GM04503 (cell line): ENCODE measurements around the gene SPSB1.

Experiments
- DNase-seq: peaks from one replicate; pipeline ENCODE4 v3.0.0-alpha.2; 2012; ENCODE audit warnings: low read depth

Gene SPSB1

DNA sequence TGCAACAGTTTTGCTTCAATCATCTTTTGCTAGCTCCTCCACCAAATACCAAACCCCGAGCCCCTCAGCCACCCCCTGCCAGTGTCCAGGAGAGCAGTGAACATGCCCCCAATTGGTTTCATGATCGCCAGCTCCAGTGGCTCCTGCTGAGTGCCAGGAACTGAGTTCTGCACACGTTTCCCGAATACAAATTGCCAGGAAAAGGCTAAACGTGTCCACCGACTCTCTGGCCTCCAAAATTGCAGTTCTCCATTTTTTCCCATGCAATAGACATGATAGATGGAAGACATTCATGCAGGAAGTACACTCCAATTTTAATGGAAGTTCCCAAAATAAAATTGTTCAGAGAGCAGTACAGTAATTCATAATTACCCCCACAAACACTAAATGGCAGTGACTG, 101.3 kb downstream of the SPSB1 start:
- DNase-seq: no peak

DNA sequence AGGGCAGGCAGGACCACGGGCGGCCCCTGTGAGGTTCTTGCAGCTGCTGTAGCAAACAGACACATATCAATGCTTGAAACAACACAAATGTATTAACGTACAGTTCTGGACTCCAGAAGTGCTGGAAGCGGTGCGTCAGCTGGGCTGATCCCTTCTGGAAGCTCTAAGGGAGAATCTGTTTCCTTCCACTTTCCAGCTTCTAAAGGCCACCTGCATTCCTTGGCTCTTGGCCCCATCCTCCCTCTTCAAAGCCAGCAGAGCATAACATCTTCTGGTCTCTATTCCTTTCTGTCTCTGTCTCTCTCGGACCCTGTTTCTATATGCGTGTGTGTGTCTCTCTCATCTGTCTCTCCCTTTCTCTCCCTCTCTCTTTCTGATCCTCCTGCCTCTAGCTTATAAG, 102.3 kb downstream of the SPSB1 start:
- DNase-seq: no peak

DNA sequence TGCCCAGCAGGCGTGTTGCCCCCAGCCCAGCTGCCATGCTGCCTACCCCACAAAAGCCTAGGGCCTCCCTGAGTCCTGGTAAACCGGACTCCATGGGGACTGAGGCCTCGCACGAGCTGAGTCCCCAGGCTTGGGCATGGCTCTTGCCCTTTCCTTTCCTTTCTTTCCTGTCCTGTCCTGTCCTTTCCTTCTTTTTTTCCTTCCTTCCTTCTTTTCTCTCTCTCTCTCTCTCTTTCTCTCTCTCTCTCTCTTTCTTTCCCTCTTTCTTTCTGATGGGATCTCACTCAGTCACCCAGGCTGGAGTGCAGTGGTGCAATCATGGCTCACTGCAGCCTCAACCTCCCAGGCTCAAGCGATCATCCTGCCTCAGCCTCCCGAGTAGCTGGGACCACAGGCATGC, 104.4 kb downstream of the SPSB1 start:
- no peak for DNase-seq

DNA sequence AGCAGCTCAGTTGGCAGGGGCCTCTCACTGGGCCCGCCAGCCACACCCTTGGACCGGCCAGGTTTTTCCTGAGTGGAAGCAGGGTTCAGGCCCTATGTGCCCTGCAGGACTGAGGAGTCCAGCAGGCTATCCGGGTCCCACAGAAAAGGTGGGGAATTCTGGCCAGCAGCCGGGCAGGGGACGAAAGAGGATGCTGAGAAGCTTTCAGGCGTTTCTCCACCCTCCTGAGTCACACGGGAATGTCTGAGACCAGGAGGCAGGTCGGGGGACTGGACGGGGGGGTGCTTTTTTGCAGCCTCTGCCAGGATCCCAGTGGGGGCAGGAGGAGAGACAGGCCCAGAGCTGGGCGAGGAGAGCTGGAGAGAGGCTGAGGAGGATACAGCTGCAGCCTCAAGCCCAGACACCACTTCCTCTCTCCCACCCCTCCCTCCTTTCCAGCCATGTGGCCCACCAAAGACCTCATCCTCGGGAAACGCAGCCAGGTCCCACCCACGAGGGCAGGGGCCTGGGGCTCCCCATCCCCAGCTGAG, 105.4 kb downstream of the SPSB1 start:
- no peak for DNase-seq

DNA sequence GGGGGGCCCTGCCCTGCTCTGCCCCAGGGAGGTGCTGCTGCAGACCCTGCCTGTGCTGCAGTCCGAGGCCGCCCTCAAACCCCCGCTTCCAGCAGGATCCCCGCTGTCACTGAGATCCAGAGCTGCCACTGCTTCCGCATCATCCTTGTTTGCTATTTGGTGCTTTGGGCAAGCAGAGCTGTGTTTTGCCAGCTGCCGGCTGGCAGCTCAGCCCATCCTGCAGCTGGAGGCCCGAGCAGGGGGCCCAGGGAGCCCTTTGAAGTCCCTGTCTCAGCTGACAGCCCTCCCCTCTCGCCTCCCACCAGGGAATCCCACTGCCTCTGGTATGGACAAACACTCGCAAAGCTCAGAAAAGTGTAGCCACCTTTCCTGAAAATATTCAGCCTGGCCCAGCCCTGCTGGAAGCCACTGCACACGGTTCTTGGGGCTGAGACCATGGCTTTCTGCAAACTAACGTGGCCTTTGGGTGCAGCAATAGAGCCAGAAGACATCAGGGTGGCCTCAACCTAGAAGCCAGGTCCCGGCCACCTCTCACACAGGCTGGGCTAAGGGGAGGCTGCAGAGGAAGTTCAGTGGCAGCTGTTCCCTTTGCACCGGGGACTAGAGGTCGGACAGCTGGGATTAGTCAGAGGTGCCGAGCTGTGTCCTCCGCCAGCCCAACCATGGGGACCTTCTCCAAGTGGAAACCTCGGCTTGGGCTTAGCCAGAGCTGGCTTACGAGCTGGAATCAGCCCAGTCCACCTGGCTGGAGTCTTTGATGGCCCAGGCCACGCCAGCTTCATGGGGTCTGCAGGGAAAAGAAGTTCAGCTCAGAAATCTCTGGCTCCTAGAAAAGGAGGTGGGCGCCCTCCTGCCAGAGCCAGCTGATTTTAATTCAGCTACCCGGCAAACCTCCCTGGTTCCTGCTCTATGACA, 107.1 kb downstream of the SPSB1 start:
- no peak for DNase-seq

DNA sequence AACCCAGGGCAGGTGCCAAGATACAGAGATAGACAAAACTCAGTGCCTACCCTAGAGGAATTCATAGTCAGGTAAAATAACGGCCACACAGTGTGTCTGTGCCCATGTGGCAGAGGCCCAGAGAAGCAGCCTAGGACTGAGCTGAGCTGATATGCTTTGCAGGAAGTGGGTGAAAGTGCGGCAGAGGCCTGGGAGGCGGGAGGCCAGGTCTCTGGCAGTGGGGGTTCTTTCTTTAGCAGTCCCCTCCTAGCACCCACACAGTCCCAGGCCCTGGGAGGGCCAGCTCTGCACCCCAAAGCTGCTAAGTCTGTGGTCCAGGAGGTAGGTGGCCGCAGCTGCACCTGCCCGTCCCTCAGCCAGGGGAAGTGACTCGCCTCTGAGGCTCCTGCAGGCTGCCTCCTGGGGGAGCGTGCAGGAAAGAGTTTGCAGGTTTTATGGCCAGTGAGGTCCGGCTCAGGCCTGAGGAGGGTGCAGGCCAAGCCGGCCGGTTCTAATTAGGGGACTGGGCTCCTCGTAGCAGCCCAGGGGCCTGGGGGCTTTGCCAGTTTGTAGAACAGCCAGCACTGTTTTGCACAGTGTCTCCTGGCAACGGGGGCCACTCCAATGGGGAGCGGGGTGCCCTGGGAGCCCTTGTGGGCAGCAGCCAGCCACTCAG, 107.9 kb downstream of the SPSB1 start:
- no peak for DNase-seq

DNA sequence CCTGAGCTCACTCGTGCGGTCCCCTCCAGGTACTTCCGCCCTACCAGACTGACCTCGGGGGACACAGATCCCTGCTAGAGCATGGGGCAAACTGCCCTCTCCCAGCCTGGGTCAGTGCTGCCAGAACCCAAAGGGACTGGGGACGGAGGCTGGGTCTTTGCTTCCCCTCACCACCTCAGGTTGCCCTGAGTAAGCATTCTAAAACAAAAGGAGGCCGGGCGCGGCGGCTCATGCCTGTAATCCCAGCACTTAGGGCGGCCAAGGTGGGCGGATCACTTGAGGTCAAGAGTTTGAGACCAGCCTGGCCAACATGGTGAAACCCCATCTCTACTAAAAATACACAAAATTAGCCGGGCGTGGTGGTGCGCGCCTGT, 108.4 kb downstream of the SPSB1 start:
- no peak for DNase-seq

DNA sequence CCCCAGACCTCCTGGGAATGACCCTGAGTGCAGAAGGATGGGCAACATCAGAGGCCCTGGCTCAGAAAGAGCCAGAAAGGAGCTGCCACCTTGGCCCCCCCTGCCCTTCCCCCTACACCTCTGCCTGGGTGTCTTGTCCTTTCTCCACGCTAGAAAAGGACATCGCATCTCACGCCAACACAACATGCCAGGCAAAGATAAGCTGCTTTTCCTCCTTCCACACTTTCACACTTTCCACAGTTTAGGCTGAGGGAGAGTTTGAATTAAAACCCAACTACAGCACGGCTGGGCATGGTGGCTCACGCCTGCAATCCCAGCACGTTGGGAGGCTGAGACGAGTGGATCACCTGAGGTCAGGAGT, 109.5 kb downstream of the SPSB1 start:
- DNase-seq: no peak

DNA sequence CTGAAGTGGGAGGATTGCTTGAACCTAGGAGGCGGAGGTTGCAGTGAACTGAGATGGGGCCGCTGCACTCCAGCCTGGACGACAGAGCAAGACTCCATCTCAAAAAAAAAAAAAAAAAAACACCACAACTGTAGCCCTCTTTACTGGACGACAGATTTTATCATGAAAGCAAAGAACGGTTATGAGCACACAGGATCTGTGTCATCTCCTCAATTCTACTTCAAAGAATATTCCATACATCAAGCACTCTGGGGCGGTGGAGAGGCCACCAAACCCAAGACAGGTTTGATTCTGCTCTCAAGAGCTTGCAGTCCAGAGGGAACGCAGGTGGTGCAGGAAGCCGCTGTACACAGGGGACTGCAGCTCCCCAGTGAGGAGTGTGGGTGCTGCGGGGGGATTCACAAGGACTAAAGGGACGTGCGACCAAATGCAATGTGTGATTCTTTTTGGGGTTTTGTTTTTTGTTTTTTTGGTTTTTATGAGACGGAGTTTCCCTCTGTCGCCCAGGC, 110.1 kb downstream of the SPSB1 start:
- DNase-seq: no peak

DNA sequence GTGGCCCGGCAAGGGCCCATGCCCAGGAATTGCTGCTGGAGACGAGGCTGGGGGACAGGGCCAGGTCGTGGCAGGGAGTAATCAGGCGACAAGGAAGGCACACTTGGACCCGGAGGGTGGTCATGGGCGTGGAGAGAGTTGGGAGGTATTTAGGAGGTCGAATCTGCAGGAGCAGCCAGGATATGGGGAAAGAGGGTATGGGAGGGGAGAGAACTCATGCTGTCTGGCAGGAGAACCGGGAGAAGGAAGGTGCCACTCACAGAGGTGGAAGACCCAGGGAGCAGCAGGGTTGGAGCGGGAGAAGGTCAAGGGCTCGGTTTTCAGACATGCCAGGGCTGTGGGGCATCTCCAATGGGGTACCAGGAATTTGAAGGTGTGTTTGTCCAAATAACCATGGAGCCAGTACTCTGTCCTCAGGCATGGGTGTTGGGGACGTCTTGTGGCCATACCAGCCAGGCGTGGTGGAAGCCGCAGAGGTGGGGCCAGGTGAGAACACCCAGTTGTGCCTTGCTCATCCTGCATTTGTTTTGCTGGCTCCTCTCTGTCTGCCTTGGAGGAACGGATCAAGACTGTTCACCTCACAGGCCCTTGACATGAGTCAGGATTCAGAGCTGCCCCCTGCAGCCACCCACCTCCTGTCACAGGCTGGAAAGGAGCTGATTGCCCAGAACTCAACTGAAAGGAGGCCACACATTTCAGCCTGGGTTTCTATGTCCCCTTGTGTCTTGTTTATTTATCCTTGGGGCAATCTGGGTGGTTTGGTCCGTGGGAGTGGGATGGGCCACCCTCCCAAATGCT, 111.6 kb downstream of the SPSB1 start:
- no peak for DNase-seq

DNA sequence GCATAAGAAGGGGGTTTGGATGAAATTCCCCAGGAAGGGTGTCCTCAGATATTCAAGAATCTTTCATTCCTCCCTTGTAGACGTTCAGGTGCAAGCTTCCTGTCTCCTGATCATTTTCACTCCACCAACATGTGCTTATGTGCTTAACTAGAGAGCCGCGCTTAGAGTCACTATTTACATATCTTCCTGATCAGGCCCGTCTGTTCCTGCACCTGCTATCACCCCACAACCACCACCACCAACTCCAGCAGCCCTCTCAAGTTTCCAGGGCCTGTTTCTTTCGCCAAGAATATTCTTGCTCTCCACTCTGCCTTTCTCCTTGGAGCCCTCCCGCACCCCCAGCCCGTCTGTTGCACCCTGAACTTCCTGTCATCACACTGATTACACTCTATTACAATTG, 113.4 kb downstream of the SPSB1 start:
- DNase-seq: no peak

DNA sequence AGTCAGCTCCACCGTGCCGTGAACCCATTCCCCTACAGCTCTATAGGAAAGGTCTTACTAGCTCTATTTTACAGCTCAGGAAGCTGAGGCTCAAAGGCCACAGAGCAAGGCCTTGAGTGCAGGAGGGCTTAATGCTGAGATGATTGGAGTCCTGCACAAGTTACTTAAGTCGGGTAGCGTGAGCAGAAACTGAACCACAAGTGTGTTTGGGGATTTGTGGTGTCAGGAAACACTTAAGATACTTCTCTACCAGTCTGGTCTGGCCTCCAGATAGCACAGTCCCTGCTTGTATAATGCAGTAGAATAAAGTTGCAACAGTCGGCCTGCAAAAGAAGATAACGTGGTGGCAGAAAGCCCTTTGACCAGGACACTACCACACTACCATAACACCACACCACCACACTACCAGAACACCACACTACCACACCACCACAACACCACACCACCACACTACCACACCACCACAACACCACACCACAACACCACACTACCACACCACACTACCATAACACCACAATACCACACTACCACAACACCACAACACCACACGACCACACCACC, 118.1 kb downstream of the SPSB1 start:
- DNase-seq: peak; percentile 54

DNA sequence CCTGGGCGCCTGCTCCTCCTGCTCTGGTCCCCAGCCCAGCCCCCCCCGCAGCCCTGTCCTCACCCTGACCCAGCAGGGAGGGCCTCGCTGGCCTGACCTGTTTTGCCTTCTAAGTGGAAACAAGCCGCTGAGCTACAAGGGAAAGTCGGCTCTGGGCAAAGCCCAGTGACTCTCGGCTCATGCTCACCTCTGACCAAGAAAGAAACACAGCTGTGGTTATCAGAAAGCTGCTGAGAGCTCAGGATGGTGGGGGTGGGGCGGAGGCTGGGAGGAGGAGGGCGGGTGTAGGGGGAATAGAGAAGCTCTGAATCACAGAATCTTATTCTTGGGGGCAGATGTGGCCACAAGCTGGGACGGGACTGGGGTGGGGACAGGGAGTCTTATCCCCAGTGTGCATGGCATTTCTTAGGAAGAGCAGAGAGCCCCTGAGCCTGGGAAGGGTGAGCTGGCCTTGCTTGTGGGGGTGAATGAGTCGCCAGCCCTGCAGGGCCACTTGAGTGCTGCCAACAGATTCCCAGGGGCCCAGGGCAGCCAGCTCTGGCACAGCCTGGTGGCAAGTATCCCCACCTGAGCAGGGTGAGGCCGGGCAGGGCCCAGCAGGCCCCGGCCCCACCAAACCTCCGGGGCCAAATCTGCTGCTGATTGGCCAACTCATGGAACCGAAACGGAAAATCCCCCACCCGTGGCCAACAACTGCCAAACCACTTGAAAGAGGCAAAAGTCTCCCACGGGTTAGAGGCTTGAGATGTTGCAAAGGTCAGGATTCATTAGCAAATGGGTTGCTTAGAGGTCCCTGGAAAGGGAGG, 120.6 kb downstream of the SPSB1 start:
- peak; percentile 58 for DNase-seq

DNA sequence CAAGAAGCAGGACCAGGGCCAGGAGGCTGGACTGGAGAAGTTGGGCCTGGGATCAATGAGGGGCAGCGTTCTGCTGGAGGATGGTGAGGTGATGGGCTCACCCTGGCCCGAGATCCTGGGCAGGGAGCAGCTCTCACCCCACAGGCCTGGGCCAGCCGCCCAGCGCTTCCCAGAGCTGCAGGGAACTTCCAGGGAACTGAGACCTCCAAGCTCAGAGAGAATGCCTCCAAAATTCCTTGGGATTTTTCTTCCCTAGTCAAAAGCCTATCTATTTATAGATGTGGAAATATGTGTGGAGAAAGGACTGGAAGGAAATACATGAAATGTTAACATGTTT, 121.2 kb downstream of the SPSB1 start:
- peak; percentile 34 for DNase-seq

DNA sequence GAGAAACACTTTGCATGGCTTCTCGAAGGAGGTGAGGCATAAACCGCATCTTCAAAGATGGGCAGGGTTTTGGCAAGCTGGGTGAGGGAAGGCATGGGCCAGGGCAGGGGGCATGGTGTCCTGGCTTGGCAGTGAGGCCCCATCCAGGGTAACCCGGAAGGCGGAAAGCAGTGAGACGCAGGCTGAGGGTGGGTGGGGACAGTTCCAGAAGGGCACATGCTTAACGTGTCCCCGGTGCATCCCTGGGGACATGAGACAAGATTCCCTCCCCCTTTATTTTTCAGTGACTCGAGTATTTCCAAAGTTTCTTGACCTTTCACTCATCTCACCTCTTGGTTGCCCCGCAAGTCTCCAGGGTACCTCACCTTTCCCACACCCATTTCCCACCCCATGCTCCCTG, 123.8 kb downstream of the SPSB1 start:
- DNase-seq: no peak

DNA sequence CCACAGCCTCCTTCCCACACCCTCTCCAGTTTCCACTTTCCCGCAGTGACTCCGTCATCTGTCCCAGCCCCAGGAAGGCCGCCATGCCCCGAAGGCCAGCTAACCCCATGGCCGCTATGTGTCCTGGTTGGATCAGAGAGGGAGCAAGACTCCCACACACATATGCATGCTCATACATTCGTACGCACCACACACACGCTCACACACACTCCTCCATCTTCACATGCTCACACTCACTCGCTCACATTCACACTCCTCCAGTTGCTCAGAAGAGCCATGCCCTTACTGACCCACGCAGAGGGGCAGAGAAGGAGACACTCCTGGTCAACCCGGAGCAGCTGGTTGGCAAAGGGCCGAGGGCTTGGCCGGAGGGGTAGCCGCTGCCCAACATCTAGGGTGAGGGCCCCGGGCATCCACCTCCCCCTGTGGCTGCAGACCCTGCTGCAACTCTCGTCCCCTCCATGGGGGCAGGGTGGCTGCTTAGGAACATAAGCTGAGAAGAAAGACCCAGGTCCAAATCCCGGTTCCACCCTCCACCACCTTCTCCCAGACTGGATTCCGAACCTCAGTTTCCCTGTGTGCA, 124.3 kb downstream of the SPSB1 start:
- no peak for DNase-seq

DNA sequence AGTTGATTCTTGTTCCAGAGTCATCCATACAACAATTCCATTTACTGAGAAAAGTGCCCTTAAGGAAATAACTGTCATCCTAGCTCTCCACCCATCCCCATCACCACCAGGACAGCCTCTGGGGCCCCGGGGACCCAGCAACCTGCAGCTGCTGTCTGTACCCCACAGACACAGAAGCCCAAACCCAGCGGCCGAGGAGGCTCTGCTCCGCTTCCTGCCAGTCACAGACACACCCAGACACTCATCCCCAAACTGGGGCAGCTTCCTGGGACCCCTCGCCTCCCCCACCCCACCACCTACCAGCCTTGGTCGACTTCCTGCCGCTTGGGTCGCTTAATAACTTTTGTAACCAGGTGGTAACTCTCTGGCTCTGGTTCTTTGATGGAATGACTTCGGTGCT, 125.0 kb downstream of the SPSB1 start:
- DNase-seq: no peak

DNA sequence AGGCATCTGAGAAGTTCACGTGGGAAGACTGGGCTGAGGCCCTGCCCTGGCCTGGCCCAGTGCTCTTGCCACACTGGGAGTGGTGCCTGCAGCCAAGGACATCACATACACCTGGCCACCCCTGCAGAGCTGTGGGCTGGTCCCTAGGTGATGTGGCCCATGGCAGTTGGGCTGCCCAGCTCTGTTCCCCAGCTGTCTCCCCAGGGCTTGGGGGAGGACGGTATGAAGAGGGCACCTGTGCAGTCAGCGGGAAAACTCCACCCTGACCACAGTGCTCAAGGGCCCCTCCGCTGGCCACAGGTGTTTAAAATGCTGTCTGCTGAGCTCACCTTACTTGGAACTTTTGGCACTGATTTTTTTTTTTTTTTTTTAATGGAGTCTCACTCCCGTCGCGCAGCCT, 126.2 kb downstream of the SPSB1 start:
- no peak for DNase-seq
